RWPE2 (cell line): ENCODE measurements around the gene KIAA0408.

ENCODE experiments used
- ATAC-seq: fragments of 200-7000 bp; cut with Tn5 transposase; 3 replicates; pipeline ENCODE4 v1.9.1; 2021; ENCODE audit warnings: low read depth
- DNase-seq: peaks from one replicate; pipeline ENCODE4 v3.0.0-alpha.2; 2020; ENCODE audit warnings: low spot score
- H3K27ac ChIP-seq: fragments of 450-650 bp; 2 replicates; pipeline ENCODE4 v1.5.1; 2017; ENCODE audit warnings: mild to moderate bottlenecking; ENCODE audit not compliant: poor library complexity, severe bottlenecking
- H3K27me3 ChIP-seq: fragments of 250-450 bp; sonication (Bioruptor Pico); 2 replicates; pipeline ENCODE4 v1.5.1; 2021; ENCODE audit warnings: mild to moderate bottlenecking, moderate library complexity; ENCODE audit not compliant: insufficient read depth, poor library complexity, severe bottlenecking
- H3K36me3 ChIP-seq: fragments of 250-450 bp; sonication (Bioruptor Pico); 2 replicates; pipeline ENCODE4 v1.5.1; 2020; ENCODE audit warnings: low read depth, mild to moderate bottlenecking, moderate library complexity
- H3K4me1 ChIP-seq: fragments of 250-450 bp; sonication (Bioruptor Pico); 2 replicates; pipeline ENCODE4 v1.5.1; 2021; ENCODE audit warnings: mild to moderate bottlenecking, moderate library complexity; ENCODE audit not compliant: insufficient read depth, poor library complexity, severe bottlenecking
- H3K4me3 ChIP-seq: fragments of 250-450 bp; sonication (Bioruptor Pico); 2 replicates; pipeline ENCODE4 v1.5.1; 2021; ENCODE audit warnings: mild to moderate bottlenecking, moderate library complexity; ENCODE audit not compliant: severe bottlenecking
- H3K9me3 ChIP-seq: fragments of 250-450 bp; sonication (Bioruptor Pico); 2 replicates; pipeline ENCODE4 v1.5.1; 2021; ENCODE audit warnings: mild to moderate bottlenecking, moderate library complexity; ENCODE audit not compliant: severe bottlenecking
- CTCF ChIP-seq: fragments of 450-650 bp; IDR thresholded peaks from one replicate; pipeline ENCODE4 v1.5.1; 2017; ENCODE audit warnings: mild to moderate bottlenecking, moderate library complexity; ENCODE audit not compliant: poor library complexity, severe bottlenecking

Gene KIAA0408

GRCh38 chr6:127459231-127459641, at the start of gene KIAA0408:
Gene KIAA0408 (minus strand): TSS chr6:127459389. CDS start chr6:127453981, 5,408 bp downstream.
- no peaks in the 10 kb centered on the region for H3K9me3 ChIP-seq
- H3K4me3 ChIP-seq: no peak within 1 kb of the TSS
- no peak within 1 kb of the TSS for H3K27ac ChIP-seq
- peaks cover 3% of the 10 kb centered on the region for H3K27me3 ChIP-seq
- no peaks in the 10 kb centered on the region for H3K36me3 ChIP-seq
- DNase-seq: no peak
- ATAC-seq: peak; percentile 54
- TF ChIP-seq CTCF: no peak
- no peaks in the 10 kb centered on the region for H3K4me1 ChIP-seq

GRCh38 chr6:127506894-127507293, 47.7 kb upstream of the KIAA0408 start:
- ATAC-seq (no peak), DNase-seq (no peak)
- H3K36me3 ChIP-seq: no peaks in the 10 kb centered on the region
- H3K27me3 ChIP-seq: peaks cover 6% of the 10 kb centered on the region
- H3K4me3 ChIP-seq: no peak overlapping the region
- H3K9me3 ChIP-seq: no peaks in the 10 kb centered on the region
- H3K27ac ChIP-seq: no peak overlapping the region
- no peaks in the 10 kb centered on the region for H3K4me1 ChIP-seq
- TF ChIP-seq CTCF: no peak

- Histone ChIP-seq H3K27ac (no peak overlapping the region), H3K4me1 (no peaks in the 10 kb centered on the region), H3K36me3 (no peaks in the 10 kb centered on the region), H3K27me3 (no peaks in the 10 kb centered on the region), H3K4me3 (no peak overlapping the region), H3K9me3 (no peaks in the 10 kb centered on the region)
- TF ChIP-seq CTCF: no peak
- DNase-seq: no peak
- ATAC-seq: no peak
Measured at GRCh38 chr6:127503022-127503421, 43.8 kb upstream of the KIAA0408 start.

GRCh38 chr6:127497410-127497809, 38.2 kb upstream of the KIAA0408 start:
- H3K36me3 ChIP-seq: no peaks in the 10 kb centered on the region
- ATAC-seq (no peak), DNase-seq (no peak)
- H3K4me1 ChIP-seq: no peaks in the 10 kb centered on the region
- H3K27ac ChIP-seq: no peak overlapping the region
- no peak for TF ChIP-seq CTCF
- no peak overlapping the region for H3K4me3 ChIP-seq
- H3K9me3 ChIP-seq: no peaks in the 10 kb centered on the region
- no peaks in the 10 kb centered on the region for H3K27me3 ChIP-seq

GRCh38 chr6:127496471-127496870, 37.3 kb upstream of the KIAA0408 start:
- TF ChIP-seq CTCF: peak; percentile 21
- ATAC-seq (peak; percentile 33; the same call in 1 of the 3 replicates), DNase-seq (no peak)
- Histone ChIP-seq H3K9me3 (no peaks in the 10 kb centered on the region), H3K4me3 (no peak overlapping the region), H3K36me3 (no peaks in the 10 kb centered on the region), H3K4me1 (no peaks in the 10 kb centered on the region), H3K27me3 (no peaks in the 10 kb centered on the region), H3K27ac (no peak overlapping the region)
